GM21529 (cell line): Measurements from ENCODE around the gene RNASEH1.
A peak's percentile ranks its signal among the peaks of the same experiment; 100 is the strongest.

ENCODE experiments used
- ATAC-seq: cut with Tn5 transposase; IDR thresholded peaks from one replicate; pipeline ENCODE4 v1.9.1; 2021; ENCODE audit not compliant: unreplicated experiment

Gene RNASEH1

GRCh38 chr2:3563521-3563976 is 5.4 kb upstream of the RNASEH1 start:
- ATAC-seq: peak; percentile 46

GRCh38 chr2:3557639-3558204 is 411 bp downstream of the RNASEH1 start:
- peak; percentile 21 for ATAC-seq

- no peak for ATAC-seq
Observed at GRCh38 chr2:3553946-3554345, 4.2 kb downstream of the RNASEH1 start.

GRCh38 chr2:3547915-3548314 is 10.2 kb downstream of the RNASEH1 start:
- no peak for ATAC-seq

- ATAC-seq: no peak
Observed at GRCh38 chr2:3545788-3546478, 12.2 kb downstream of the RNASEH1 start.

GRCh38 chr2:3543023-3543683 is 15.0 kb downstream of the RNASEH1 start:
- no peak for ATAC-seq

GRCh38 chr2:3542107-3542506 is 16.0 kb downstream of the RNASEH1 start:
- ATAC-seq: no peak

GRCh38 chr2:3539836-3540235 is 18.3 kb downstream of the RNASEH1 start:
- ATAC-seq: no peak

- peak; percentile 78 for ATAC-seq
Observed at GRCh38 chr2:3536682-3537632, 21.2 kb downstream of the RNASEH1 start.

GRCh38 chr2:3535794-3536681 is 22.1 kb downstream of the RNASEH1 start:
- ATAC-seq: peak; percentile 68

- ATAC-seq: no peak
Observed at GRCh38 chr2:3535467-3535793, 22.7 kb downstream of the RNASEH1 start.

GRCh38 chr2:3534251-3534814 is 23.8 kb downstream of the RNASEH1 start:
- no peak for ATAC-seq

- no peak for ATAC-seq
Observed at GRCh38 chr2:3533836-3534235, 24.3 kb downstream of the RNASEH1 start.

GRCh38 chr2:3532941-3533340 is 25.2 kb downstream of the RNASEH1 start:
- ATAC-seq: no peak

- ATAC-seq: no peak
Observed at GRCh38 chr2:3529316-3530025, 28.7 kb downstream of the RNASEH1 start.

GRCh38 chr2:3527886-3528785 is 30.0 kb downstream of the RNASEH1 start:
- no peak for ATAC-seq

GRCh38 chr2:3526871-3527270 is 31.3 kb downstream of the RNASEH1 start:
- ATAC-seq: no peak

- no peak for ATAC-seq
Observed at GRCh38 chr2:3523551-3524041, 34.5 kb downstream of the RNASEH1 start.
